Loucy (cell line): ENCODE results near the gene MOV10L1.

Source experiments
- H2AFZ ChIP-seq: fragments of 200-600 bp; sonication (generic); 2 replicates; pipeline ENCODE4 v1.6.0; 2016; ENCODE audit warnings: antibody characterized with exemption, mild to moderate bottlenecking, low read length, moderate library complexity
- H3F3A ChIP-seq: fragments of 200-600 bp; 2 replicates; pipeline ENCODE4 v1.6.0; 2016; ENCODE audit warnings: antibody characterized with exemption, low read depth, mild to moderate bottlenecking
- H3K27me3 ChIP-seq: fragments of 200-600 bp; sonication (generic); 2 replicates; pipeline ENCODE4 v1.6.1; 2014; ENCODE audit warnings: low read length, mild to moderate bottlenecking; ENCODE audit not compliant: insufficient read depth, poor library complexity, severe bottlenecking
- H3K36me3 ChIP-seq: fragments of 200-600 bp; sonication (generic); 2 replicates; pipeline ENCODE4 v1.6.1; 2016; ENCODE audit warnings: low read length; ENCODE audit not compliant: insufficient read depth
- H3K4me1 ChIP-seq: fragments of 200-600 bp; sonication (generic); 2 replicates; pipeline ENCODE4 v1.5.1; 2014; ENCODE audit warnings: low read length, mild to moderate bottlenecking; ENCODE audit not compliant: insufficient read depth, poor library complexity, severe bottlenecking
- H3K4me2 ChIP-seq: fragments of 200-600 bp; sonication (generic); 2 replicates; pipeline ENCODE4 v1.6.0; 2014; ENCODE audit warnings: antibody characterized with exemption, low read length, low read depth, mild to moderate bottlenecking; ENCODE audit not compliant: poor library complexity, severe bottlenecking
- H3K4me3 ChIP-seq: fragments of 200-600 bp; sonication (generic); 2 replicates; pipeline ENCODE4 v1.5.1; 2014; ENCODE audit warnings: low read length, mild to moderate bottlenecking, mixed read lengths; ENCODE audit not compliant: poor library complexity, severe bottlenecking
- H3K79me2 ChIP-seq: fragments of 200-600 bp; sonication (generic); 2 replicates; pipeline ENCODE4 v1.6.1; 2014; ENCODE audit warnings: low read length; ENCODE audit not compliant: insufficient read depth
- H3K9ac ChIP-seq: fragments of 200-600 bp; sonication (generic); 2 replicates; pipeline ENCODE4 v1.6.0; 2014; ENCODE audit warnings: mild to moderate bottlenecking, low read depth, low read length, moderate library complexity; ENCODE audit not compliant: poor library complexity, severe bottlenecking
- H3K9me2 ChIP-seq: fragments of 200-600 bp; sonication (generic); replicated peaks from 2 replicates; pipeline ENCODE4 v1.6.1; 2016; ENCODE audit warnings: low read depth, low read length, mixed read lengths
- H3K9me3 ChIP-seq: fragments of 200-600 bp; sonication (generic); 2 replicates; pipeline ENCODE4 v1.6.1; 2014; ENCODE audit warnings: mild to moderate bottlenecking, antibody characterized with exemption, low read length, low read depth; ENCODE audit not compliant: insufficient read depth
- H4K20me1 ChIP-seq: fragments of 200-600 bp; sonication (generic); 2 replicates; pipeline ENCODE4 v1.6.0; 2014; ENCODE audit warnings: antibody characterized with exemption, low read length, mild to moderate bottlenecking; ENCODE audit not compliant: insufficient read depth, poor library complexity, severe bottlenecking
- CTCF ChIP-seq: fragments of 200-600 bp; sonication (generic); conservative IDR thresholded peaks from 2 replicates; pipeline ENCODE4 v1.5.1; 2014; ENCODE audit warnings: mild to moderate bottlenecking, antibody characterized with exemption, low read length
- EZH2phosphoT487 ChIP-seq: fragments of 200-600 bp; IDR thresholded peaks from 2 replicates; pipeline ENCODE4 v1.6.1; 2018; ENCODE audit warnings: antibody characterized with exemption, mild to moderate bottlenecking, moderate library complexity, borderline replicate concordance

The MOV10L1 gene

GRCh38 chr22:50074056-50074455, 15.8 kb upstream of the MOV10L1 start:
- no peaks in the 10 kb centered on the region for H3K79me2 ChIP-seq
- H2AFZ ChIP-seq: no peak overlapping the region
- no peaks in the 10 kb centered on the region for H3K27me3 ChIP-seq
- no peak overlapping the region for H3K9ac ChIP-seq
- no peaks in the 10 kb centered on the region for H3K4me1 ChIP-seq
- H3K36me3 ChIP-seq: no peaks in the 10 kb centered on the region
- H4K20me1 ChIP-seq: no peaks in the 10 kb centered on the region
- TF ChIP-seq EZH2phosphoT487 (no peak), CTCF (no peak)
- H3K4me3 ChIP-seq: no peak overlapping the region
- no peaks in the 10 kb centered on the region for H3K9me2 ChIP-seq
- H3F3A ChIP-seq: no peaks in the 10 kb centered on the region
- no peak overlapping the region for H3K4me2 ChIP-seq
- no peaks in the 10 kb centered on the region for H3K9me3 ChIP-seq

- Histone ChIP-seq H3K4me1 (no peaks in the 10 kb centered on the region), H4K20me1 (no peaks in the 10 kb centered on the region), H3K79me2 (no peaks in the 10 kb centered on the region), H3K9me2 (no peaks in the 10 kb centered on the region), H3K27me3 (no peaks in the 10 kb centered on the region), H3K4me3 (no peak overlapping the region), H3K9ac (no peak overlapping the region), H3F3A (no peaks in the 10 kb centered on the region), H3K4me2 (no peak overlapping the region), H3K36me3 (no peaks in the 10 kb centered on the region), H3K9me3 (no peaks in the 10 kb centered on the region), H2AFZ (no peak overlapping the region)
- TF ChIP-seq CTCF (no peak), EZH2phosphoT487 (no peak)
Measured at GRCh38 chr22:50074551-50075530, 15.0 kb upstream of the MOV10L1 start.

GRCh38 chr22:50076646-50077535, 12.9 kb upstream of the MOV10L1 start:
- H3F3A ChIP-seq: no peaks in the 10 kb centered on the region
- no peak overlapping the region for H2AFZ ChIP-seq
- H3K4me2 ChIP-seq: no peak overlapping the region

More at GRCh38 chr22:50076646-50077535, 12.9 kb upstream of the MOV10L1 start:
- Histone ChIP-seq H4K20me1 (no peaks in the 10 kb centered on the region), H3K36me3 (no peaks in the 10 kb centered on the region), H3K79me2 (no peaks in the 10 kb centered on the region), H3K4me1 (no peaks in the 10 kb centered on the region), H3K9me2 (no peaks in the 10 kb centered on the region), H3K27me3 (no peaks in the 10 kb centered on the region), H3K4me3 (no peak overlapping the region), H3K9ac (no peak overlapping the region), H3K9me3 (no peaks in the 10 kb centered on the region)
- TF ChIP-seq EZH2phosphoT487: no peak
- no peak for TF ChIP-seq CTCF
